ENCODE measurements around the gene GSE1.

The GSE1 gene

DNA sequence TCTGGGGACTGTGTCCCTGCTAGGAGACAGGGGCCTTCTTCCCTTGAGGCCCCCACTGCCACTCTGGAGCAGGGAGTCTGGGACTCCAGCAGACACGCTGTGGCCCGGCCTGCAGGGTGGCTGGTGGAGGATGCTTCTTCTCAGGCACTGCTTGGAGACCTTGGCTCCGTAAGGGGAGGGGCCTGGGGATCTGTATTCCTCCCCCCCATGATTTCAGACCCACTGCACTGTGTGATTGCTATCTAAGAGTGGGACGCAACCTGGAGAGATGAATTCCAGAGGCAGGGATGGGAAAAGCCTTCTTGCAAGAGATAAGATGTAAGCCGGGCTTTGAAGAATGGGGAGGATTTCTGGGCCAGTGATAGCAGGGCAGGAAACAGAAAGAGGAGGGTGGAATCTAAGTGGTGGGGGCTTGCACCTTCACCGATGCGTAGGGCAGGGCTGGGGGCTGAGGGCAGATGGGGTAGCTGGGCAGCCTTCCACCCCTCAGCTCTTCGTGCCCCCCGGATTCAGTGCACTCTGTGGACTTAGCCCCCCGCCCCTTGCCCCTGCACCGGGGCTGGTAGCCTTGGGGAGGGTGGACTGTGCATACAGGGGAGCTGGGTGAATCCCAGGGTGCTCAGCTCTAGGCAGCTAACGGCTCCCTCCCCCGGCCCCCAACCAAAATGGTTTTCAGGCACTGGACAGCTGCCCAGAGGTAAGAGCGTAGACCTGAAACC, 5.2 kb upstream of the GSE1 start:
- no peak for DNase-seq

DNA sequence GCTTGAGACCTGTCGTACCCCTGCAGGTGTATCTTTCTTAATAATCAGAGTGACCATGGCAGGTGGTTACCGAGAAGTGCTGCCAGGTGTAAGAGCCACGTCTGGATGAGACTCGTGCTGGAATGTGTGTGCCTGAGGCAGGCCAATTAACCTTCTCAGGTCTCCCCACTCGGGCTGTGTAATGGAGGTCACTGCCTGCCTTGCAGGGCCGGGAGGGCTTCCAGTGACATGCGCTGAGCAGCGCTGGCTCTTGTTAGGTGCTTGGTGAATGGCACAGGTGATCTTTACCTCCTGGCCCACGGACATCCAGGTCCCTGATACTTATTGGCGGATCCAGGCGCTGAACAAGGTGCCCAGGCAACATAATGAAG, 4.6 kb upstream of the GSE1 start:
- peak; percentile 37 for DNase-seq

DNA sequence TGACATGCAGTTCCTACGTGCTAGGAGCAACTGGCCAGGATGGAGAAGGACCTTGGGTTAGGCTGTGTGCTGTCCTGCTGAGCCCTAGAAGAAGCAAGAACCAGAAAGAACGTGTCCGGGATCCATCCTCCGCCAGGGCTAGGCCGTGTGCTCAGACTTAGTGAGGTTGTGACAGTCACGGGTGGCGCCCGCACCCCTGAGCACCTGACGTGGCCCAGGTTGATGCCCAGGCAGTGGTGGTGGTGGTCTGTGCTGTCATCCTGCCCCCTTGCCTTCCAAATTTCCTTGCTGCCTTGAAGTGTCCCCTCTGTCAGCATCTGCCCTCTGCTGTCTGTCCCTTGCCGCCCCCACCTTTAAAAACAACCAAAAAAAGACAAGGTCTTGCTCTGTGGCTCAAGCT, 4.2 kb upstream of the GSE1 start:
- no peak for DNase-seq

DNA sequence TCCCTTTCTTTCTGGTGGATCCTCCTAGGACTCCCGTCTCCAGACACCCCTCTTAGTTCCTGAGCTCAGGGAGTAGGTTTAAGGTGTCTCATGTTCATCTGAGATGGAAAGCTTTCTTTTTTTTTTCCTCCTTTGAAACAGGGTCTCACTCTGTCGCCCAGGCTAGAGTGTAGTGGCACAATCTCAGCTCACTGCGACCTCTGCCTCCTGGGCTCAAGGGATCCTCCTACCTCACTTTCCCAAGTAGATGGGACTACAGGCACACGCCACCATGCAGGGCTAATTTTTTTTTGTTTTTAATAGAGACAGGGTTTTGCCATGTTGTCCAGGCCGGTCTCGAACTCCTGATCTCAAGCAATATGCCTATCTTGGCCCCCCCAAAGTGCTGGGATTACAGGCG, 3.6 kb upstream of the GSE1 start:
- no peak for DNase-seq

DNA sequence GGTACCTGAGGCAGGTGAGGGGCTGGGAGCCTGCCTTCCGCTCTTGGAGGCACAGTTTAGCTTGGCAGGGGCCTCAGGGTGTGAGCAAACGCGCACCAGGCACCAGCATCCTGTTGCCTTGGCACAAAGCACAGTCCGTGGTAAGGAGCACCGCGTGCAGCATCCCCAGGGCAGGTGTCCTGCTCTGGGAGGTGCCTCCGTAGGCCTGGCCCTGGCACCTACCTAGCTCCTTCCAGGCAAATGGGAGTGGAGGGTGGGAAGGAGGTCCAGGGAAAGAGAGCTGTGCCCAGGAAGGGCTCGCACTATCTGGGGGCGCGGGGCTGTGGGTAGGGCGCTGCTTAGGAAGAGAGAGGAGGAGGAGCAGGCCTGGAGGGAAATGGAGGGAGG, 3.1 kb upstream of the GSE1 start:
- no peak for DNase-seq

DNA sequence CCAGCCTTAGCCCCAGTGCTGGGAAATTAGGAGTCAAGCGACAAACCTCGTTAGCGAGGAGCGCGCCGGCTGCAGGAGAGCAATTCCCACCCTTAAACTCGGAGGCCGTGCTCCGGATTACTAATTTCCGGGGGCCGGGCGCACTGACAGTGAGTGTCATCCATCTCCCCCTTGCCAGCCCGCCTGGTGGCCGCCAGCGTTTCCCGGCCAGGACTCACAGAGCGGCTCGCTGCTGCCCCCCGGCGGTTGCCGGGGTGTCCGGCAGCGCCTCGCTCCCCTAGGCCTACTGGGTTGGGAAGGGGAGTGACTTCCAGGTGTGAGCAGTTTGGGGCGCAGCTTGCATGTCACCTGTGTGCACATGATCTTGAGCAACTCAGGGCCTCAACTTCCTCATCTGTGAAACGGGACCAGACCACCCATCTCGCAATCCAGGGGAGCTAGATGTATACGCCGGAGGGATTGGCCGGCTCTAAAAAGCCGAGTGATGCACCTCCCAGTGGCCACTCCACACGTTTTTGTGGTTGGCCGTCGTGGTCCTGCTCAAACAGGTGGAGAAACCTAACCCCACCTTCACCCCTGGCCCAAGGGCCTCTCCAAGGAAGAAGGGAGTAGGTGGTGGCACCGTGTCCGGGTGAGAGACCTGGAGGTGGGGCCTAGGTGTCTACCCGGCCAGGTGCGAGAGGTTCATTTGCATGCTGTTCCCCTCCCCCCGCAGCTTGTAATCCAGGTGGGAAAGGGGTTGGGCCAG, 2.5 kb upstream of the GSE1 start:
- DNase-seq, result peak; percentile 83

DNA sequence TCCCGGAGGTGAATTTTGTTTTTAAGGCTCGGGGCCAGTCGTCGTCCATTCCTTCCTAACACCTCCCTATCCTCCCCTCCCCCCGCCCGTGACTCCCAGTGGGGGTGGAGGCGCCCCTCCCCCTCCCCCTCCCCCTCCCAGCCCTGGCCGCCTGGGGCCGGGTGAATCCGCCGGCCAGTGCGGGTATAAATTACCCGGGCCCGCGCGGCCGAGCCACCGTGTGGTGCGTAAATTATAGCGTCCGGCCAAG, 2.0 kb upstream of the GSE1 start:
- DNase-seq, result no peak

DNA sequence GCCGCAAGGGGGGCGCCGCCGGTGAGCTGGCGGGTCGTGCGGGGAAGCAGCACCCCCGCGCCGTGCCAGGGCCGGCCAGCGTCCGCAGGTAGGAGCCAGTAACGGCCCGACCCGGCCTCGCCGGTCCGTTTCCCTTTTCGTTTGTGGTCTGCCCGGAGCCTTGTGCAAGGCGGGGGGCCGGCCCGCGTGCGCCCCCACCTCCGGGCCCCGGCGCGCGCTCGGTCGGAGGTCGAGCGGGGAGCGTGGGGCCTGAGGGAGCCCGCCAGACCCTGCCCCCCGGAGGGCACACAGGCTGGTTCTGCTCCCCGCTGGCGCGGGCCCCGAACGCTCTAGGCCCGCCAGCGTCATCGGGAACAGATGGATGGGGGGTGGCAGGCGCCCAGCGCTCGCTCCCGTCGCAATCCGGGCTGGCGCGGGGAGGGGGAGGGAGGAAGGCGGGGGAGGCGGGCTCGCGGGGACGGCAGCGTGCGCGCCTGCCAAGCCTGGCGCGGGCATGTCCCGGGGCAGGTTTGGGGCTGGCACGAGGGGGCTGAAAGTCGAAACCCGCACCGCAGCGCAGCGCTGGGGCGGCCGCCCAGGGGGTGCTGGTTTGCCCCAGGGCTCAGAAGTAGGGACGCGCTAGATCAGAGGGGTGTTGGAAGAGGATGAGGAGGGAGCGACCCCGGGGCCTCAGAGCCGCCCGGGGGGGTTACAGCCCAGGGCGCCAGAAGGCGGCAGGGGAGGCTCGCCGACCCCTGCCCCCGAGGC, 1.5 kb upstream of the GSE1 start:
- peak; percentile 37 for DNase-seq

DNA sequence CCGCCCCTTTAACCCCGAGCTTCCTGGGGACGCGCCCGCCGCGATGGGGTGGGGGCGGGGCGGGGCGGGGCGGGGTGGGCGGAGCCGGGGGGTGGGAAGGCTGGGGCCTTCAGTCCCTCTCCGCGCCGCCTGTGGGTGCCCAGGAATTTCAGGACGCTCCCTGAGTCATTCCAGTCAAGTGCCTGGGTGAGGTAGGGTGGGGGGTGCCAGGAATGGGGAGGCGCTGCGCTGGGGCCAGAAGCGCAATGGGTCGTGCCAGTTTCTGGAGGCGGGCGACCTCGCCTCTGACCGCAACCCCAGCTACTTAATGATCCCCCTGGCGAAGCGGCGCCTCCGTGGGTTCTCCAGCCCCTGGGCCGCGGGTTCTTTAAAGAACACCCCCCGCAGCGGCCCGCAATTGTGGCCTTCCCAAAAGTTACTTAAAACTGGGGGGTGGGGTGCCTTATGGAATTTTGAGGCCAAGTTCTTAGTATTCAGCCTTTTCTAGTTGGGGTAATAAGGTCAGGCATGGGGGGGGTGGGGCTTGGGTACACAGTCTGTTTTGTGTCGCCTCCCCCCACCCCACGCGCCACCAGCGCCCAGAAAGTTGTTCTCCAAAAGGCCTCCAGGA, 826 bp upstream of the GSE1 start:
- DNase-seq, result peak; percentile 26

DNA sequence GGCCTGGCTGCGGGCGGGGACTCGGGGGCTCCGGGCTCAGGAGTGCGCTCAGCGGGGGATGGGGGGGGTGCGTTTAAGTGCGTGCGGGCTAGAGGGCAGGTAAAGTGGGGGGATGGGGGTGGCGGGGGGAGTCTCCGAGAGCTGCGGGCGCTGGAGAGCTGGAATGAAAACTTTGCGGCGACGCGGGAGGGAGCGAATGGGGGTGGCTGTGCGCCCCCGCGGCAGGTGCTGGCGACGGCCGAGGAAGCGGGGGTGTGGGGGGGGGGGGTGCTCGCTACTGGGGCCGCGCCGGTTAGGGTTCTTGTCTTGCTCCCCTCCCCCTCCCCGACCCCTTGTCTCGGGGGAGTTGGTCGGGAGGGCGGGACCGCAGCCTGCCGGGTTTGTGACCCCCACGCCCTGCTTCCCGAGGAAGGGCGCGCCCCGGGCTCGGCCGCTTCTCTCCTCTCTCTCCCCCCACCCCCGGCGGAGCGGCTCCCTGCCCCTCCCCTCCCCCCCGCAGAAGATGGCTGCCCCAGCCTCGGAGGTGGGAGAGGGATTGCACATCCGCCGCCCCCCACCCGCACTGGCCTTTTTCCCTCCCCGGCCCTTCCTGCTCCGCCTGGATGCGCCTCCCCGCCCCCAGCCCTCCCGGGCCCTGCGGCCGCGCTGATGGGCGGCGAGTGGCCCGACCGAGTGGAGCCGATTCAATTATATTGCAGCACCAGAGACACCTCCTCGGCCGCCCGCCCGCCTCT, 649 bp downstream of the GSE1 start:
- peak; percentile 61 for DNase-seq

DNA sequence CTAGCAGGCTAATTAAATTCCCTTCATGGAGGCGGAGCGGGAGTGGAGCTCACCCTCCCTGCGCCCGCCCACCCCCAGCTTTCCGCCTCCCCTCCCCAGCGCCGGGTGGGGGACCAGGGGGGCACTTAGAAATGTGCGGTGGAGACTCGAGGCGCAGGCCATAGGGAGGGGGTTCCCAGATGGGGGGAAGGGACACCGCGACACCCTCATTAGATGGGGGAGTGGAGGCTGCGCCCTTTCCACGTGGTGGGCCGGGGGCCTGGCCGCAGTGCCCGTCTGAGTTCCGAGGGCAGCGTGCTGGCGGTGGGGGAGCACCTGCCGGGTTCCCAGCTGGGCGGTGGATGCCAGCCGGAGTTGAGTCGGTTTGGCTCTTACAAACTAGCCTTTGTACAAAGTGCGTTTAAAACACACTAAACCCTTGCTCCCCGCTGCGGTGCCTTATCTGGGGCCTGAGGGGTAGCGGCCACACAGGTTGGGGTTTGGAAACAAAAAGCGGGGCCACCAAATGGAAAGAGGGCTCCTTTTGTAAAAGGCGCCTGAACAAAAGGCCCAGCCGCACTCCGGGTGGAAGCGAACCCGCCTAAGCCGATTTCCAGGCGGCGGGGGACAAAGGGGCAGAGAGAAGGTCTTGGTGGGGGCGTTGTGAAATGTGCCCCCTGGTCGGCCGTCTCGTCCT, 1.4 kb downstream of the GSE1 start:
- DNase-seq, result no peak

DNA sequence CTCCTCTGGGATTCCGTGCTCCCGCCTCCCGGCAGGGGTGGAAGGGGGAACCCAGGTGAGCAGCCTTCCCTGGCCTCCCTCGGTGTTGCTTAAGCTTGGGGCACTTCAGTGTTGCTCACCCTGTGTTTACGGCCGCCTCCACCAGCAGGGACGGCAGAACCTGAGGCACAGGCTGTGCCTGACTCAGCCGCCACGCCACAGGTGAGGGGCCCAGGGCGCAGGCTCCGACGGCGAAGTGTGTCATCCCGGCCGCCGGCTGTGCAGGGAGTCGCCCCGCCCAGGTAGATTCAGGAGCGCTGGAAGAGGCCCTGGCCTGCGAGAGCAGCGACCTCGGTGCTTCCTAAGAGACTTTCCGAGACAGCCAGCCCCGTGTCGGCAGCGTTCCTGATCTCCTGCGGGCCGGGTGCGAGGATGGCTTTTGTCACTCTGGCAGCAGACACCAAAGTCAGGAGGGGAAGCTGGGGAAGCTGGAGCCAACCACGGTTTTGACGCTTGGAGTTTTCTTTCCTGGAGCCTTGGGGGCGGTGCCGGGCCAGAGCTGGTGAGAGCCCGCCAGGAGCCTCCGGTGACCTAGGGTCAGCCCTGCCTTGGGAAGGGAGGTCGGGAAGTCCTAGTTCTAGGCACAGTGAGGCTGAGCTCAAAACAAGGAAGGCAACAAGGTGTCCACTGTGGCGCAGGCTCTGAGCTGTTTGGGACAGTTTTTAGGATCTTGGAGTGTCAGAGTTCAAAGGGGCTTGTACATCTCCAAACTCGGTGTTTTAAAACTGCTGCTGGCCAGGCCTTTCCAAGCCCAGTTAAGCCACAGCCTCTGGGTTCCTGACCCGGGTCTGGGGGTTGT, 2.1 kb downstream of the GSE1 start:
- no peak for DNase-seq

DNA sequence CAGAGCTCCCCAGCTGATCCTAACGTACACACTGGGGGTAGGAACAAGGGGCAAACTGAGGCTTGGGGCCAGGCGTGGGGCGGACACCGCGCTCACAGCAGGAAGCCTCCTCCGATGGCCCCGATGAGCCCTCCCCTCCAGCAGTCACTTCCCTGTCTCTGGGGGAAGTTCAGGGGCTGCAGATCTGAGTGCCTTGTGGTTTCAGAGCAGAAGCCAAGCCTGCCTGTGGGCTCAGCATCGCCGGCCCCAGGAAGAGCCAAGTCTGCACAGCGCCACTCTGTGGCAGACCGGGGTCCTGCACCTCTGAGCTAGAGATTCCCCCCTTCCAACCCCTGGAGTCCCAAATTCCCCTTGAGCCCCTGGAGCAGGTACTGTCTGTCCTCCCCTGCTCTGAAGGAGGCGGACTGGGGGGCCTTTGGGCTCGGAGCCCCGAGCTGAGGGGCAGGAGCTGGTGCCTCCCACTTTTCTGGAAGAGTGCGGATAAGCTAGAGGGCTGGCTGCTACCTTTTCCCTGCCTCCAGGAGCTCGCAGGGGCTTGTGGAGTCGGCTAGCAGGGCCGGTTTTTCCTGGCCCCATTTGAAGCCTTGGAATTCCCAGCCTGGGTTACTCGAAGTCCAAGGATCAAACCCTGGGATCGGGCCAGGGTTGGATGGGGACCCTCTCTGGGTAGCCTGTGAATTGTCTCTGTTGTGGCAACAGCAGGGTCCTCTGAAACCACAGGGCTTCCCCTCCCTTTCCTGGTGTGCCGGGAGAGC, 2.9 kb downstream of the GSE1 start:
- DNase-seq, result peak; percentile 9

DNA sequence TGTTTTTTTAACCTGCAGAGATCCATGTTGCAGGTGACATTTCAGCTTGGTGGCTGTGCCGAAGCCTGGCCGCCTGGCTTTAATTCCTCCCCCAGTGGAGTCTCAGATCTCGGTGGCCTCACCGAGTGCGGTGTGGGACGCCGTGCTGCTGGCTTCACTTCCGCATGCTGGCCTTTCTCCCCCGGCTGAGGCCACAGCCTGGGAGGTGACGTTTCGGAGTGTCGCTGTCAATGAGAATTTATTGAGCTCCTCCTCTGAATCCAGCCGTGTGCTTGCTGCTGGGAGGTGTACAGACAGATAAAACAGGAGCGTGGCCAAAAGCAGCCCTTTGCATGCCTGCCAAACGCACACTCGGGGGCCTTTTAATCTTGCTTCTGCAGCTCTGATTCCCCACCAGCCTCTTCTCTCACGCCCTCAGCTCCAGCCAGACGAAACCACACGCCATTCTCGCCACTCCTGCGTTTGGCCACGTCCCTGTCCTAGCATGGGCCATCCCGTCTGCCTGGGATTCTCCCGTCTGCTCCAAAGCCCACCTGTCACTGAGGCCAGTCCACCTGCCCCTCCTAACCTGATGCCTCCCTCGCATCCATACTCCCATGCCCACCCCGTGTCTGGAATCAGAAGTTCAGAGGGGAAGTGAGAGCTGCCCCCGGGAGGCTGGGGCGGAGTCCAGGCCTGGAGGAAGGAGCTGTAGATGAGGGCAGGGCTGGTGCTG, 3.6 kb downstream of the GSE1 start:
- no peak for DNase-seq

DNA sequence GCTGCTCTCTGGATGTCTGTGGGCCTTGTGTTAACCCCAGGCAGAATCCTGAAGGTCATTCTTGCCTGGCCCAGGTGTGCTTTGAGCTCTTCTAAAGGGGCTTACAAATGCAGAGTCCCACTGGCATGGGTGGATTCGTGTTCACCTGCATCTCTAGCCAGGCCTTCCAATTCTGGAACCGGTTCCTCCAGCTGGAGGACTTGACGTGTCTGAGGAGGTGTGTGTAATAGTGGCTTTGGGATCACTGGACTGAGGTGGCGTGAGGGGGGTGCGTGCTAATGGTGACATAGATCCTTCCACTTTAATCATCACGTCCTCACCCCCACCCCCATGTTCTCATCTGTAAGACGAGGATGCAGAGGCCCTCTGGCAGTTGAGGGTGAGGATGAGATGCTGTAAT, 4.8 kb downstream of the GSE1 start:
- DNase-seq, result no peak

DNA sequence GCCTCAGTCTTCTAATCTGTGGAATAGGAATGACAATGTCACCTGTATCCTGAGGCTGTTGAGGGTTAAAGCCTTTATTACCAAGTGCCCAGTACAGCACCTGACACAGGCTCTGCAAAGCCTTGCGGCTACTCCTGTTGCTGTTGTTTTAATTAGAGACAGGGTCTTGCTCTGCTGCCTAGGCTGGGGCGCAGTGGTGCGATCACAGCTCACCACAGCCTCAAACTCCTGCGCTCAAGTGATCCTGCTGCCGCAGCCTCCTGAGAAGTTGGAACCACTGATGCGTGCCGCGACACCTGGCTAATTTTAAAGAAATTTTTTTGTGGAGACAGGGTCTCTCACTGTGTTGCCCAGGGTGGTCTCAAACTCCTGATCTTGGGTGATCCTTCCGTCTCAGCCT, 5.4 kb downstream of the GSE1 start:
- DNase-seq, result no peak

DNA sequence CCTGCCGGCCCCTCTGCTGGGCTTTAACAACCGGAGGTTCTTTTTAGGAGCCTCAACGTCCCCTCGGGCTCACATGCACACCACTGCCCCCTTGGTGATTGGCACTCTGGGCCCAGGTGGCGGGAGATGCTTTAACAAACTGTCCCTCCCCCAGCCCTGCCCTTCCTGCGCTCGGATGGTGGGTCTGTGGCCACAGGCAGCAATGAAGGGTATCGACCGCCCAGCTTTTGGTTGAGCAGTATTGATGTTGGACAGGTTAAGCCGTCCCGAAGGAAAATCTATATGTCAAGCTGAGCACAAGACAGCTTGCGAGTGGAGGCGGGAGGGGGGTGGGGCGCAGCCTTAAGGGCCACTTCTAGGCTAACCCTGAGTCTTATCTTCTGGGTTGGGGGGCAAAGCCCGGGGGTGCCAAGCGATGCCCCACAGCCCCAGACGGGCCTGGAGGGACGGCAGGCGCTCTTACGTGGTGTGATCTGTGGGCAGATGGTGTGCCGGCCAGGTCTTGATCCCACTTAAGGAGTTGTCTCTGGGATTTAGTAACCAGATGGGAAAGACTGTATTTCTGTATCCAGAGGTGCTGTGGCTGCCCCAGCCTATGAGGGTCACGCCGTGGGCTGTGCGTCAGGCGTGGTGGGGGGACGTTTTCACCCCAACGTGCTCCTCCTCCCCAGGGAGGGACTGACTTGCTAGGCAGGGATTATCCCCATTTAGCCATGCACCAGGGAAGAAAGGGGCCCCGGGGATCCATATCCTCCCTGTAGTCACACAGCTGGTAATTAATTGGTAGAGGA, 6.2 kb downstream of the GSE1 start:
- no peak for DNase-seq

DNA sequence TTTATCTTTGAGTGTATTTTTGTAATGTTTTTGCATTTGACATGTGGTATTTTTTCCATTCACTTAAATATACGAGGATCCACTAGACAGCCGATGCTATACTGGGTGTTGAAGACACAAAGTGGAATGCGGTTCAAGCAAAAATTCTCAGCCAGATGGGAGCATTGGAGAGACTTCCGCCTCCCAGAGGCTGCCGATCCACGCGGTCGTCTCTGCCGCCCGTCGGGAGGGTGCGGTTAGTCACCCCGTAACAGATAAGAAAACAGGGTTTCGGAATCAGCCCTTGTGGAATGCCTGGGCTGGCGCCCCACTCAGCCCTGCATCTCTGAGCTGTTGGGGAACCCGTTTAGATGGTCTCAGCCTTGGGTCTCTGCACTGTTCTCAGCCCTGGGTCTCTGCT, 7.3 kb downstream of the GSE1 start:
- no peak for DNase-seq

DNA sequence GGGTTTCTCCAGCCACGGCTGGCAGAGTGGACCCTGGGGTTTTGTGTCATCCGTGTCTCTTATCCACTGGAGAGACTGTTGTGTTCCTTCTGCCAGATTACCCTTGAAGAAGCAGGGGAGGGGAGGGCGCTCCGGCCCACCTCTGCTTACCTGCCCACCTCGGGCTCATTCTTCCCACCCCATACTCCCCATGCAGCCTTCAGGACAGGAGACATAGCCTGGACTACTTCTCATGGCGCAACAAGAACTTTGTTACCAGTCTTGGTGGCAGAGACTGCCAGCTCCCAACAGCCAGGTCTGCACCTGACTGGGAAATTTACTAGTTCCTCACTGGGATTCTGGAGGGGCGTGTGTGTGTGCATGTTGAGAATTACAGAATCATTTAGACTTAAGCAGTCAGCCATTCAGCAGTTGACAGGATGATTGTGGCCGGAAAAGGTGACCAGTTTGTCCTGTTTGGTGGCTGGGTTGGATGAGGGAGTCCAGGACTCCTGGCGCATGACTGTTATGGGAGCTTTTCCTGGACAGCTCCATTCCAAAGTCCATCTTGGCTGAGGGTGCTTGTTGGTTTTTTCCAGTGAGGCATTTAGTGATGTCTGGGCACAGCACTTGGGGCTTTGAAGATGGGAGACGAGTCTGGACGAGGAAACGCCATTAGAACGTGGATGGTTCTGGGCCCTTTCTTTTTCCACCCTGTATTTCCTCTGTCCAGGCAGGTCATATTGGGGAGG, 8.7 kb downstream of the GSE1 start:
- no peak for DNase-seq

Measured in NCI-H526 treated with DMSO at 0.1 percent for 48 hours (cell line).